ENCODE measurements around the gene INPPL1. TPM values are rescaled to one million over a fixed set of nuclear protein-coding genes. Genes with fewer than 3 reads are reported as not detected.

INPPL1 gene
- total and polyA plus RNA-seq, 10 of the 15 experiments (the other 5 are each of a cell fraction or from before 2014, with no cell fraction given): 0.47 to 116 (median 43.4) TPM

DNA sequence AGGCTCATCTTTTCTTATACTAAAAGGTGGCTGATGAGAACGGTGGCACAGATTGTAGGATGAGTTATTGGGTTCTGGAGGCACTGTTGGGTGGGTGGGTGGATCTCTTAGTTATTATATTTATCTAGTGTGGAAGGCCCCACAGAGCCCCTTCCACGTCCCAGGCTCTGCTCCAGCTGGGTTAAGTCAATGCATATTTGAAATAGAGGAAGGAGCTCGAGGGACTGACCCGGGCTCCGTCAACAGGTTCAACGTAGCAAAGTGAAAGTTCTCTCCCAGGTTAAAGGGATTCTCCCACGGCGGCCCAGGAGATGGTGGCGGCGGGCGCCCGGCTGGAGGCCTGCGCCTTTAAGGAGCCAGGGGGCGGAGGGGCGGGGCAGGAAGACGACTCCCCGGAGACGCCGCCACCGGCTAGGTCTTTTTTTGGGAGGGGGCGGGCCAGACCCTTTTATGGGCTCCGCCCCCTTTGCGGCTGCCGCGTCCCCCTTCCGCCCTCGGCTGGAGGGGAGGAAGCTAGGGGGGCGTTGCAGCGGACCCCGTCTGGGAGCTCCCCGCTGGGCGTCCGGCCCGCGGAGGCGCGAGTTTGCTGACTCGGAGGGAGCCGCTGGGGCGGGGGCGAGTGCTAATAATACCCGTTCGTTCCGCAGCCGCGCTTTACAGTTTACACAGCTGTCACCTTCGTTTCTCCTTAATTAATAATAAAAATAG lies 1.5 kb upstream of the INPPL1 start (continued):
- TF ChIP-seq REST (IDR thresholded peaks at IDR 0.05; ENCODE audit: low read depth, low read length) (no peak), ETV6 (conservative IDR thresholded peaks at IDR 0.05 in 1 of 2, IDR thresholded peaks at IDR 0.05 in 1 of 2; ENCODE audit: borderline replicate concordance in 1 of 2, low read depth in 1 of 2) (no peak), SIN3A (IDR thresholded peaks at IDR 0.05; ENCODE audit: low read depth, low read length) (peak; percentile 66; the same call in 1 of the 2 replicates), POLR2AphosphoS2 (IDR thresholded peaks at IDR 0.05; ENCODE audit: low read depth, low read length) (0 out of 2 replicates have a peak, but pooled peaks have one; percentile 28), ZBTB33 (IDR thresholded peaks at IDR 0.05) (no peak), ZNF24 (IDR thresholded peaks at IDR 0.05) (no peak), MTA3 (IDR thresholded peaks at IDR 0.05; ENCODE audit: borderline replicate concordance, low read length) (no peak), BCL11A (IDR thresholded peaks at IDR 0.05; ENCODE audit: low read depth, low read length) (no peak)
